HepG2 (cell line): ENCODE measurements around the gene PSD4. TPM values are rescaled to one million over a fixed set of nuclear protein-coding genes. Genes with fewer than 3 reads are reported as not detected.

Experiments
- ZBTB40 ChIP-seq, 2 experiments: fragments of 450-650 bp in 1 of 2; sonication (generic) in 1 of 2; formaldehyde crosslinking in 1 of 2; IDR thresholded peaks; 2 replicates each; pipeline versions ENCODE4 v1.6.1 to v1.8.0; 2016 to 2022; ENCODE audit warnings: antibody characterized with exemption in 1 of 2, mild to moderate bottlenecking in 1 of 2, missing genetic modification reagents in 1 of 2
- ZBTB49 ChIP-seq: sonication (generic); formaldehyde crosslinking; IDR thresholded peaks from 2 replicates; pipeline ENCODE4 v1.4.0; 2020; ENCODE audit warnings: missing genetic modification reagents, borderline replicate concordance
- ZNF138 ChIP-seq: sonication (generic); formaldehyde crosslinking; IDR thresholded peaks from 2 replicates; pipeline ENCODE4 v1.5.0; 2020; ENCODE audit warnings: mild to moderate bottlenecking, low read depth, missing genetic modification reagents
- ZNF557 ChIP-seq: sonication (generic); formaldehyde crosslinking; IDR thresholded peaks from 2 replicates; pipeline ENCODE4 v1.4.0; 2020; ENCODE audit warnings: missing genetic modification reagents
- polyA plus RNA-seq, 8 experiments: library from polyadenylated mRNA; depleted of rRNA in 3 of 8; stranded (reverse) in 7 of 8; unstranded in 1 of 8; fragments of >200 nt; fragmentation: Illumina TruSeq in 4 of 8; extraction: Trizol in 4 of 8; gene quantifications; 2 replicates each; pipeline versions ENCODE4 v1.2.1 to v1.2.3, GENCODE V29; 2011 to 2016; ENCODE audit warnings: low read depth in 4 of 8, missing spikeins in 1 of 8, mixed read lengths in 1 of 8; ENCODE audit not compliant: insufficient read depth in 1 of 8
- total RNA-seq, 5 experiments: library from RNA; depleted of rRNA; stranded (reverse); fragments of >200 nt; fragmentation: Illumina TruSeq; extraction: Trizol; gene quantifications; 2 replicates each; pipeline ENCODE4 v1.2.3, GENCODE V29; 2016; ENCODE audit warnings: low read depth in 1 of 5
- TF ChIP-seq, protein P1 (sequence below): sonication (generic); formaldehyde crosslinking; IDR thresholded peaks from 2 replicates; pipeline ENCODE4 v1.5.0; 2020; ENCODE audit warnings: mild to moderate bottlenecking, missing genetic modification reagents, moderate library complexity
- TF ChIP-seq, protein P2 (sequence below): sonication (generic); formaldehyde crosslinking; IDR thresholded peaks from 2 replicates; pipeline ENCODE4 v1.4.0; 2020; ENCODE audit warnings: missing genetic modification reagents
- TF ChIP-seq, protein P3 (sequence below): sonication (generic); formaldehyde crosslinking; IDR thresholded peaks from 2 replicates; pipeline ENCODE4 v1.8.0; 2023; ENCODE audit warnings: mild to moderate bottlenecking, missing genetic modification reagents

The PSD4 gene
- total and polyA plus RNA-seq, 2 of the 13 experiments (the other 11 are each of a cell fraction or from before 2014, with no cell fraction given), result 5.8 to 9.4 TPM

GRCh38 chr2:113173542-113174375, at the start of gene PSD4 (continued):
- TF ChIP-seq, protein P1, sequence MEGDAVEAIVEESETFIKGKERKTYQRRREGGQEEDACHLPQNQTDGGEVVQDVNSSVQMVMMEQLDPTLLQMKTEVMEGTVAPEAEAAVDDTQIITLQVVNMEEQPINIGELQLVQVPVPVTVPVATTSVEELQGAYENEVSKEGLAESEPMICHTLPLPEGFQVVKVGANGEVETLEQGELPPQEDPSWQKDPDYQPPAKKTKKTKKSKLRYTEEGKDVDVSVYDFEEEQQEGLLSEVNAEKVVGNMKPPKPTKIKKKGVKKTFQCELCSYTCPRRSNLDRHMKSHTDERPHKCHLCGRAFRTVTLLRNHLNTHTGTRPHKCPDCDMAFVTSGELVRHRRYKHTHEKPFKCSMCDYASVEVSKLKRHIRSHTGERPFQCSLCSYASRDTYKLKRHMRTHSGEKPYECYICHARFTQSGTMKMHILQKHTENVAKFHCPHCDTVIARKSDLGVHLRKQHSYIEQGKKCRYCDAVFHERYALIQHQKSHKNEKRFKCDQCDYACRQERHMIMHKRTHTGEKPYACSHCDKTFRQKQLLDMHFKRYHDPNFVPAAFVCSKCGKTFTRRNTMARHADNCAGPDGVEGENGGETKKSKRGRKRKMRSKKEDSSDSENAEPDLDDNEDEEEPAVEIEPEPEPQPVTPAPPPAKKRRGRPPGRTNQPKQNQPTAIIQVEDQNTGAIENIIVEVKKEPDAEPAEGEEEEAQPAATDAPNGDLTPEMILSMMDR, result no peak
- TF ChIP-seq ZNF138 (CRISPR knock-in tag) (no peak), ZBTB49 (no peak), ZBTB40 (IDR thresholded peaks at IDR 0.05) (no peak), ZBTB40 (CRISPR knock-in tag; IDR thresholded peaks at IDR 0.05) (no peak), ZNF557 (CRISPR knock-in tag) (no peak)
- TF ChIP-seq, protein P2, sequence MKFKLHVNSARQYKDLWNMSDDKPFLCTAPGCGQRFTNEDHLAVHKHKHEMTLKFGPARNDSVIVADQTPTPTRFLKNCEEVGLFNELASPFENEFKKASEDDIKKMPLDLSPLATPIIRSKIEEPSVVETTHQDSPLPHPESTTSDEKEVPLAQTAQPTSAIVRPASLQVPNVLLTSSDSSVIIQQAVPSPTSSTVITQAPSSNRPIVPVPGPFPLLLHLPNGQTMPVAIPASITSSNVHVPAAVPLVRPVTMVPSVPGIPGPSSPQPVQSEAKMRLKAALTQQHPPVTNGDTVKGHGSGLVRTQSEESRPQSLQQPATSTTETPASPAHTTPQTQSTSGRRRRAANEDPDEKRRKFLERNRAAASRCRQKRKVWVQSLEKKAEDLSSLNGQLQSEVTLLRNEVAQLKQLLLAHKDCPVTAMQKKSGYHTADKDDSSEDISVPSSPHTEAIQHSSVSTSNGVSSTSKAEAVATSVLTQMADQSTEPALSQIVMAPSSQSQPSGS (CRISPR knock-in tag), result no peak
- TF ChIP-seq, protein P3, sequence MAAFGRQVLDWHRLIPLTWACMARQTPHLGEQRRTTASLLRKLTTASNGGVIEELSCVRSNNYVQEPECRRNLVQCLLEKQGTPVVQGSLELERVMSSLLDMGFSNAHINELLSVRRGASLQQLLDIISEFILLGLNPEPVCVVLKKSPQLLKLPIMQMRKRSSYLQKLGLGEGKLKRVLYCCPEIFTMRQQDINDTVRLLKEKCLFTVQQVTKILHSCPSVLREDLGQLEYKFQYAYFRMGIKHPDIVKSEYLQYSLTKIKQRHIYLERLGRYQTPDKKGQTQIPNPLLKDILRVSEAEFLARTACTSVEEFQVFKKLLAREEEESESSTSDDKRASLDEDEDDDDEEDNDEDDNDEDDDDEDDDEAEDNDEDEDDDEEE (CRISPR knock-in tag), result no peak
